GM18508 (cell line): ENCODE results near the gene COQ7.

Experiments used
- ATAC-seq: cut with Tn5 transposase; IDR thresholded peaks from one replicate; pipeline ENCODE4 v1.9.1; 2021; ENCODE audit warnings: moderate number of reproducible peaks; ENCODE audit not compliant: insufficient read depth, unreplicated experiment

The COQ7 gene

GRCh38 chr16:19067349-19068236 is at the start of gene COQ7:
TSS of gene COQ7 (plus strand) at chr16:19067614. CDS start at chr16:19067665, 51 bp downstream.
- ATAC-seq = peak; percentile 78

DNA sequence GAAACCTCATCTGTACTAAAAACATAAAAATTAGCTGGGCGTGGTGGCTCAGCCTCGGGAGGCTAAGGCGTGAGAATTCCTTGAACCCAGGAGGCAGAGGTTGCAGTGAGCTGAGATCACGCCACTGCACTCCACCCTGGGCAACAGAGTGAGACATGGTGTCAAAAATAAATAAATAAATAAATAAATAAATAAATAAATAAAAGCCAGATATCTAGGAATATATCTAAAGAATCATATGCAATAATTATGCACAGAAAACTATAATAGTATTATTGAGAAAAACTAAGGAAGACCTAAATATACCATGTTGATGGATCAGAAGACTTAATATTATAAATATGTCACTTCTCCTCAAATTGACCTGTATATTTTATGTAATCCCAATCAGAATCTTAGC is 46.7 kb upstream of the COQ7 start:
- no peak for ATAC-seq

GRCh38 chr16:19021747-19022146 is 45.7 kb upstream of the COQ7 start:
- no peak for ATAC-seq

DNA sequence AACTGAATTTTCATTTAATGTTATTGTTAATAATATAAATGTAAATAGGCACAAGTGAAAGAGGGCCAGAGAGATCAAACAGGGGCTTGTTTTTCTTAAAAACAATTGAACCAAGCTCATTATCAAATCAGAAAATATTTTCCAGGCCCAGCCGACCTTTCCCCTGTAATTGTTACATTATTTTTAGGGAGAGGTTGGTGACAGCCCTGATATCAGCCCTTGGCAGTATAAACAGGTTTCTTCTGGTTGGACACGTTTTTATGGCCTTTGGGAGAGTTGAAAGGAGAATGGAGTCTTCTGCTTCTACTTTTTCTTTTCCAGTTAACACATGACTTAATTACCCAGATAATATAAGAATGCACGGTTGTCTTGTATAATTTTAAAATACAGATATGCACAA is 40.0 kb upstream of the COQ7 start:
- ATAC-seq = no peak

DNA sequence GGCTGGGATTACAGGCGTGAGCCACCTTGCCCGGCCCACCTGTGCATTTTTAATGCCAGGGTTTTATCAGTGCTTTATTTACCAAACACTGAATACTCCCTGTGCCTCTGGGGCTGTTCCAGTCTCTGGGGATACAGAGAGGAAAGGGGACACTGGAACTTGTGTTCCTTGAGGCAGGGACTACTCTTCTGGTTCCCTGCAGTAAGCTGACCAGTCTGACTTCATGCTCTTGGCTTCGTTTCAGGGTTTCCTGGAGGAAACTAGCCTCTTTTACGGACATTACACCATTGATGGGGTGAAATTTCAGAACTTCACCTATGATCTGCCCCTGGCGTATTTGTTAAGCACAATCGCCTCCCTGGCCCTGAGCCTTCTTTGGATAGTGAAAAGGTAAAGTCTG is 37.4 kb upstream of the COQ7 start:
- ATAC-seq = no peak

GRCh38 chr16:19031738-19032137 is 35.7 kb upstream of the COQ7 start:
- no peak for ATAC-seq

DNA sequence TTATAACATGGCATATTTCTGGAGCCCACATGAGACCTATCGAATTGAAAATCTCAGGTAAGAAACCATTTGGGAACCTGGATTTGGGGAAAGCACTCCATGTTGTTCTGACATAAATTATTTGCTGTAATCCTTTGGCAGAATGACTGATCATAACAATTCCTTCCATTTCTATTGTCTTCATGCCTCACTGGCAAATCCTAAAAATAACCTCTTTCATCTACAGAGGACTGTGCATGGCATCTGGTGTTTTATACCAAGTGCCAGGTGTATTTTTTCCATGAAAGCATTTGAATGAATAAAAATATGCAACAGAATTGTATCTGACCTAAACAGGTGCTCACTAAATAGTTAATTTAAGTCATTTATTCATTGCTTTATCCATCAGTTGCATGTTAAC is 33.7 kb upstream of the COQ7 start:
- no peak for ATAC-seq

- no peak for ATAC-seq
Observed at GRCh38 chr16:19040400-19040799, 27.0 kb upstream of the COQ7 start.

GRCh38 chr16:19044769-19045168 is 22.6 kb upstream of the COQ7 start:
- no peak for ATAC-seq

- ATAC-seq = no peak
Observed at GRCh38 chr16:19046062-19046461, 21.4 kb upstream of the COQ7 start.

GRCh38 chr16:19062706-19063105 is 4.7 kb upstream of the COQ7 start:
- no peak for ATAC-seq

DNA sequence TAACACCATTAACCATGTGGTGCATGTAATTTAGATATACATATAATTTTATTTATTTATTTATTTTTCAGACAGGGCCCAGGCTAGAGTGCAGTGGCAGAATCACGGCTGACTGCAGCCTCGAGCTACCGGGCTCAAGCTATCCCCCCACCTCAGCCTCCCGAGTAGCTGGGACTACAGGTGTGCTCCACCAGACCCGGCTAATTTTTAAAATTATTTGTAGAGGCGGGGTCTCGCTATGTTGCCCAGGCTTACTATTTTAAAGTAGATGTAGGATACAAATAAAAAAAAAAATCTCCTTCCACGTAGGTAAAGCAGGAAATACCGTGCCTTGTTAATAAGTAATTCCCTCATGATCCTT is 446 bp upstream of the COQ7 start:
- ATAC-seq = no peak

DNA sequence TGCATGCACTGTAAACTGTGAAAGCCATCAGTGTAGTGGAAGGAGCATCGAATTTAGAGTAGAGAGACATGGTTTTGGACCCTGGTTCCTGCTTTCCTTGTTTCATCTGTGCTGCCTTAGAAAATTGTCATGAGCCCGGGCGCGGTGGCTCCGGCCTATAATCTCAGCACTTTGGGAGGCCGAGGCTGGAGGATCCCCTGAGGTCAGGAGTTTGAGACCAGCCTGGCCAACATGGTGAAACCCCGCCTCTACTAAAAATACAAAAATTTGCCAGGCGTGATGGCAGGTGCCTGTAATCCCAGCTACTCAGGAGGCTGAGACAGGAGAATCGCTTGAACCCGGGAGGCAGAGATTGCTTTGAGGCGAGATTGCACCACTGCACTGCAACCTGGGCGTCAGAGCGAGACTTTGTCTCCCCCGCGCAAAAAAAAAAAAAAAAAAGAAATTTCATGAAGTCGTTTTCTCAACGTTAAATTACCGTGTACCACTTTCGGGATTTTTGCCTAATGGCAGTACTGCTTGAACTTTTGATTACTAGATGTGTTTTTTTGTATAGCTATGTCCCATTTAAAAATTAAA is 912 bp downstream of the COQ7 start:
- no peak for ATAC-seq

- no peak for ATAC-seq
Observed at GRCh38 chr16:19071811-19072777, 4.7 kb downstream of the COQ7 start.

DNA sequence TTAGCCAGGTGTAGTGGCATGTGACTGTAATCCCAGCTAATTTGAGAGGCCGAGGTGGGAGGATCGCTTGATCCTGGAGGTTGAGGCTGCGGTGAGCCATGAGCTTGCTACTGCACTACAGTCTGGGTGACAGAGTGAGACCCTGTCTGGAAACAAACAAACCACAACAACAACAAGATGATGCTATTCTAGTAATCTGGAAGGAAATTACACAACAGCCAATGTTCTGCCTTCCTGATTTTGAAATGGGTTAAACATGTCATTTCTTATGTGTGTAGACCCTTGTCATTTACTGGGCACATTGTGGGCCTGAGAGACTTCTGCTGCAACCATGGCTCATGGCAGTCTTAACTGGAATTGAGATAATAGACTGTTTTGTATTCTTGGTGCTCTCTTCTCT is 5.9 kb downstream of the COQ7 start:
- no peak for ATAC-seq

- ATAC-seq = no peak
Observed at GRCh38 chr16:19073863-19074262, 6.4 kb downstream of the COQ7 start.

- no peak for ATAC-seq
Observed at GRCh38 chr16:19075511-19075910, 8.1 kb downstream of the COQ7 start.

DNA sequence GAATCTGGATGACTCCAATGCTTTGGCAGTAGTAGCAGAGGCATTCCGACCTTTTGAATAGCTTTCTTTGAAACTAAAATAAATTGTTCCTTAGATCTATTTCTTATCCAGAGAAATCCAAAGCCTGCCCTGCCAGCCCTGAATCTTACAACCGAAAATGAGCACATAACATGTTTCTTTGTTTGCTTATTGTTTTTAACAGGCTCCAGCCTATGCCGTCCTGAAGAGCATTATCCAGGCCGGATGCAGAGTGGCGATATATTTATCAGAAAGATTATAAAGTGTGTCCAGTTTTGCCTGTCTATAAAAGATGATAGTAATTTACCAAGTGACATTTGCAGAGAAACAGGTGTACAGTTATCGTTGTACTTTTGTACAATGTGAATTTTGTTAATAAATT is 10.5 kb downstream of the COQ7 start:
- no peak for ATAC-seq

- ATAC-seq = no peak
Observed at GRCh38 chr16:19083670-19084069, 16.3 kb downstream of the COQ7 start.

DNA sequence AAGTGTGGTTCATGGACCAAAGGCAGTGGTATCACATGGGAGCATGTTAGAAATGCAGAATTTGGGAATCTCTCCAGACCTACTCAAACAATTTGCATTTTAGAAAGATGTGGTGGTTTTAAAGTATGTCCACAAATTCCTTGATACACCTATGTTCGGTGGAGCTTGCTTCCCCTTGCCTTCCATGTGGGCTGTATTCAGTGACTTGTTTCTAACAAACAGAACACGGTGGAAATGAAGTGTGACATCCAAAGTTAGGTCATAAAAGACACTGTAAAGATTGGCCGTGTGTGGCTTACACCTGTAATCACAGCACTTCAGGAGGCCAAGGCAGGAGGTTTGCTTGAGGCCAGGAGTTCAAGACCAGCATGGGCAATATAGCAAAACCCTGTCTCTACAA is 16.7 kb downstream of the COQ7 start:
- no peak for ATAC-seq

- ATAC-seq = no peak
Observed at GRCh38 chr16:19084879-19085278, 17.5 kb downstream of the COQ7 start.
